Activated T-cell treated with anti-CD3 and anti-CD28 coated beads for 4 hours (primary cell): ENCODE data around the gene PHACTR1.
"Not testable (repeated sequence)": the region's sequence is repeated elsewhere in the genome, so short reads cannot be mapped to it uniquely, and the experiment has no call there.

ENCODE experiments used
- DNase-seq: peaks from one replicate; pipeline ENCODE4 v3.0.0-alpha.2; 2020

Gene PHACTR1

GRCh38 chr6:12911427-12911826 is 194.9 kb downstream of the PHACTR1 start:
- no peak for DNase-seq

GRCh38 chr6:12913201-12913600 is 196.6 kb downstream of the PHACTR1 start:
- no peak for DNase-seq

DNA sequence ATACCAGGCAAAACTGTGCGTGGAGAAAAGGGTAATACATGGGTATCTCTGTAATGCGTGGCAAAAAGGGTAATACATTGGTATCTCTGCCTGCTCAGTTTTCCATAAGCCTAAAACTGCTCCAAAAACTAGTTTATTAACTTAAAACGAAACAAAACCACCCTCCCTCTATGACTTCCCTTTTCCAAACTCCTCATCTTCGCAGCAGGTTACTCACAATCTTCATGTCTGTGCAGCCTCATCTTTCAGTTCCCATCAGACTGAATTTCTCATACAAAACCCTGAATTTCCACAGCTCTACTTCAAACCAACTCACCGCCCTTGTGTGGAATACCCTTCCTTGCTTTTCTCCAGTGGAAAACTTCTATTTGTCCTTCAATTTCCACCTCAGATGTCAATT is 199.4 kb downstream of the PHACTR1 start:
- no peak for DNase-seq

GRCh38 chr6:12916420-12917136 is 200.0 kb downstream of the PHACTR1 start:
- no peak for DNase-seq

DNA sequence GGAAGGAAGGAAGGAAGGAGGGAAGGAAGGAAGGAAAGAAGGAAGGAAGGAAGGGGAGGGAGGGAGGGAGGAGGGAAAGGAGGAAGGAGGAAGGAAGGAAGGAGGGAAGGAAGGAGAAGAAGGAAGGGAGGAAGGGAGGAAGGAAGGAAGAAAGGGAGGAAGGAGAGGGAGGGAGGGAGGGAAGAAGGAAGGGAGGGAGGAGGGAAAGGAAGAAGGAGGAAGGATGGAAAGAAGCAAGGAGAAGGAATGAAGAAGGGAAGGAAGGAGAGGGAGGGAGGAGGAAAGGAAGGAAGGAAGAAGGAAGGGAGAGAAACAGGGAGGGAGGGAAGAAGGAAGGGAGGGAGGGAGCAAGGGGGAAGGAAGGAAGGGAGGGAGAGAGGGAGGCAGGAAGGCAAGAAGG is 204.9 kb downstream of the PHACTR1 start:
- DNase-seq: no peak

GRCh38 chr6:12923644-12924235 is 207.2 kb downstream of the PHACTR1 start:
- no peak for DNase-seq

GRCh38 chr6:12924911-12925310 is 208.3 kb downstream of the PHACTR1 start:
- DNase-seq: no peak

GRCh38 chr6:12927746-12928145 is 211.2 kb downstream of the PHACTR1 start:
- DNase-seq: no peak

DNA sequence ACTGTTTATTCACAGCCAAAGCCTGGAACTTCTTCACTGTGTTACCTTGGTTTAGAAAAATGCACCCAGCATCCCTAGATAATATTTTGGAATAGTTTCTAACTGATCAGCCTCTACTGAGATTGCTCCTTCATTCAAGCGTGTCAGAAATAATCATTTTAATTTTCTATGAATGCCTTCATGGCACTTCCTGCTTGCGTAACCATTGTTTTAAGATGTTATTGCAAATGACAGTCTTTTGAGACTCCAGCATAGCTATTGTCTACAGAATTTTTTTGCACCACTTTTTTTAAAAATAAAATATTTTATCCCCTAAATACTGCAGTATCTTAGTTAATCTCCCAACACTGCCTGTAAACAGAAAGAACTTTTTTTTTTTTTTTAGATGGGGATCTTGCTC is 213.1 kb downstream of the PHACTR1 start:
- DNase-seq: no peak

GRCh38 chr6:12931639-12932038 is 215.1 kb downstream of the PHACTR1 start:
- DNase-seq: no peak

DNA sequence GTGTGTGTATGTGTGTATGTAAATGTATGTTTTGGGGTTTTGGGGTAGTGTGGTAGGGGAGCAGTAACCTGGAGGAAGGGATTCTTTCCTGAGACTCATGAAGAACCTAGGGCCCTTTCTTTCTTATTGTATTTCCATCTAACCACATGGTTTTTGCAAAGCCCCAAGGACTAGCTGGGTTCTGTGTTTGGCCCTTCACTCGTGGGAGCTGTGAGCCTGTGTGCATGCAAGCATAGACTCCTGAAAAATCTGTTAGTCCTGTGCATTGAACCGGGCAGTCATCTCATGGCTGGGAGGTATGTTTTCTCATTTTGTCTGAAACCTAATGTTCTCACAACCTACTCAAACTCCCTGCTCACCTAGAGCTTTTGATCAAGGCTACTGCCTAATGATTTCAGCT is 219.1 kb downstream of the PHACTR1 start:
- DNase-seq: no peak

- no peak for DNase-seq
Measured at GRCh38 chr6:12937971-12938370, 221.4 kb downstream of the PHACTR1 start.

DNA sequence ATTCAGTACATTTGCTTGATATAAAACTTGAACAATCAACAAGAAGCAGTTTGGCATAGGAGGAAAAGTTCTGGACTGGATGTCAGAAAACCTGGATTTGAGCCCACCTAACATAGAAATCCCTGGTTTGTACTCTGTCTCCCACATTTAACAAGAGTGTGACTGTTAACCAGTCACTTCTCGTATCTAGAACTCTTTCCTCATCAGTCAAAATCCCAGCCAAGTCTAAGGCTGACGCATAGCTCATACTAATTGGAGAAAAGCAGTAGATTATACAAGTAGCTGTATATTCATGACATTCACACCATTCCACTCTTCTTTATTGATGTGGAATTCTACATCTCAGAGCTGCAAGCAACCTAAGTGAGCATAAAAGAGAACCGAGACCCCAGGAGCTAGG is 222.7 kb downstream of the PHACTR1 start:
- DNase-seq: no peak

- no peak for DNase-seq
Measured at GRCh38 chr6:12941422-12941821, 224.9 kb downstream of the PHACTR1 start.

DNA sequence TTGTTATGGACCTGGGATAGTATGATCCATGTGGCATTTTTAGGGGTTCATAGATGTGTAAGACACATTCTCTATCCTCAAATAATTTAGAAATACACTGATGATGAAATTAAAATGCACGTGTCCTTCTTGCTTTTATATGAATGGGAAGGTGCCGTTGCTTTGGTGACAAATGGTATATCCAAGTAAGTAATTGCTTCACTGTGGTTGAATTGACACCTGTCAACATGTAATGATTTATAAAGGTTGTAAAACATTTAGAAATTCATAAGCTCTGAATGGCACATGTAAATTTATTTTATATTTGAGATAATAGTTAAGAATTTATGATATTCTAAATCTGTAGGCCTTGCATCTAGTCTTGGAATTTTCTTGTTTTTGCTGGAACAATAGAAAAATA is 227.0 kb downstream of the PHACTR1 start:
- no peak for DNase-seq

DNA sequence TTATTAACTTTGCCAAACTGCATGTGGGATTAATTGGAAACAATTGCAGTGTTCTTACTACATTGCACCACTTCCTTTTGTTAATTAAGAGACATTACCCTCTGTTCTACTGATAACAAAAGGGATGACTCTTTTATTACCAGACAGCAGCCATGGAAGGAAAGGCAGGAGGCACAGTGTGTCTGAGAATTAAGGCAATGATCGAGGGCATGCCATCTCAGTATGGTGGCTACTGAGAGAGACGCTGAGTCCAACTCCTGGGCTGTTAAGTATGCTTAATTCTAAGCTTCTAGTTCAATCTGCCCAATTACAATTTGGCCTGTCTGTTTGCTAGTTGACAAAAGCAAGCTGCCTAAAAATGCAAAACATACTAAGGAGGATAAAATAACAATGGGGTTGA is 227.4 kb downstream of the PHACTR1 start:
- DNase-seq: no peak

DNA sequence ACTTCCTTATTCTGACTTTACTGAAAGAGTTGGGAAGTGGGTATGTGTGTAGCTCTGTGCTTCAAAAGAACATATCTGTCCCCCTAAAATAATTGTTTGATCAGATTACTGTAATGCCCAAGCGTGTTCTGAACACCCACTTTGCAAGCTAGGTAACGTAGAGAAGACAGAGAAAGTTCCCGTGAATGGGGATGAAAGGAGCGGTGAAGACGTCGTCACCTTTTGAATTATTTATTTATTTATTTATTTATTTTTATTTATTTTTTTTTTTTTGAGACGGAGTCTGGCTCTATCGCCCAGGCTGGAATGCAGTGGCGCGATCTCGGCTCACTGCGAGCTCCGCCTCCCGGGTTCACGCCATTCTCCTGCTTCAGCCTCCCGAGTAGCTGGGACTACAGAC is 228.0 kb downstream of the PHACTR1 start:
- not testable (repeated sequence) for DNase-seq

GRCh38 chr6:12947151-12947871 is 230.7 kb downstream of the PHACTR1 start:
- no peak for DNase-seq

- no peak for DNase-seq
Measured at GRCh38 chr6:12947967-12948366, 231.4 kb downstream of the PHACTR1 start.

DNA sequence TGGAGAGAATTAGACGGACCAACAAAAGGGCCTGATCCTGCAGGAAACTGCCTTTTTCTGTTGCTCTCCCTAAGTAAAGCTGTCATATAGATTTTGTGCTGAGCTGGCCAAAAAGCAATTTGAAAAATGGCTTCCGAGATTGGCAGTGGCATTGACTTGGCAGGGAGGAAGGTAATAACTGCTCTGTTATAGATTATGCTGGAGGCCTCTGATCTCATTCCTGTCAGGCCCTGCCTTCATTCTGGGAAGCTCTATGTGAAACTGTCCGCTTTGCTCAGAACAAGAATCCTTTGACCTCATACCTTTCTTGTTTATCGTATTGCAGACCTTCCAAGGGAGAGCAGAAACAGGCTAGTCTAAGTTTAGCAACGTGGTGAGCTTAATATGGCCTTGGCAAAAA is 234.4 kb downstream of the PHACTR1 start:
- no peak for DNase-seq

- no peak for DNase-seq
Measured at GRCh38 chr6:12951415-12951814, 234.8 kb downstream of the PHACTR1 start.

DNA sequence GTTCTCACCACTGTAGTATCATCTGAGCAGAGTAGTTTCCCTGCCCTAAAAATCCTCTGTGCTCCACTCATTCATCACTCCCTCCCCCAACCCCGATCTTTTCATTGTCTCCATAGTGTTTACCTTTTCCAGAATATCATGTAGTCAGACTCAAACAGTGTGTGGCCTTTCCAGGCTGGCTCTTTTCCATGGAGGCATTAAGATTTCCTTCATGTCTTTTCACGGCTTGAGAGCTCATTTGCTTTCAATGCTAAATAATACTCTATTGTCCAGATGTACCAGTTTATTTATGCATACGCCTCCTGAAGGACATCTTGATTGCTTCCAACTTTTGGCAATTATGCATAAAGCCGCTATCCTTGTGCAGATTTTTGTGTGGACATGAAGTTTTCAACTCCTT is 235.8 kb downstream of the PHACTR1 start:
- no peak for DNase-seq

DNA sequence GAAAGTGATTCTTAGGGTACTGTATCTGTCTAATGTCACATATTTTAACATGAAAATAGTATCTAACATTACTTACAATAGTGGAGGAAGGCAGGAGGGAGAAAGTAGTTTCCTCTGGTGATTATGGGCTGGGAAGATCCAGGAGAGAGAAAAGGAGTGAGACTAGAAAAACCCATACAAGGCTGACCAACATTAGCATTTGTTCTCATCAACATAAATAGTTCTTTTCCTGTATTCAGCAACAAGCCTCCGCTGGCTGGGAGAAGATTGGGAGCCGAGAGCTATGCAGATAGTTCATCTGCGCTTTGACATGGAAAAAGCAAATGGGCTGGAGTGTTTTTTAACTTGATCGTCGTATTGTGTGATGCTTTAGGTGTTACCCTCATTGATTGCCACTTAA is 239.4 kb downstream of the PHACTR1 start:
- DNase-seq: no peak

DNA sequence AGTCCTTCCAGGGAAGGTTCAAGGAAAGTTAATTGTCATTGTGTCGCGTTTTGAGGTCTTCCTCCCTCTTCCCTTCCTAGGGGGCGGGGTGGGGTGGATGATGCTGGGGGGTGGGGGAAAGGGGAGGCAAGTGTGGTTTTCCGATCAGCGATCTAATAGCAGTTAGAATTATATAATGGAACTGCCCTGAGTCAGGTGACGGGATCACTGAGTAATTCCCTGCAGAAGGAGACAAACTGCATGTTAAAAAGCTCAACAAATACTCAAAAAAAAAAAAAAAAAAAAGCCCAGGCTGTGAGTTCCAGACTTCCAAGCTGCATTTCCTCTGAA is 240.4 kb downstream of the PHACTR1 start:
- no peak for DNase-seq
